Mesendoderm (in vitro differentiated cells): ENCODE measurements around the gene POLD4.

Source experiments
- DNase-seq: peaks from one replicate; pipeline ENCODE4 v3.0.0; 2013
- H2AK5ac ChIP-seq: 2 replicates; pipeline ENCODE4 v1.6.1; 2013; ENCODE audit warnings: low read length, inconsistent platforms
- H2BK120ac ChIP-seq: 2 replicates; pipeline ENCODE4 v1.6.1; 2013; ENCODE audit warnings: low read depth, mild to moderate bottlenecking, low read length, moderate library complexity, mixed read lengths
- H2BK15ac ChIP-seq: replicated peaks from 2 replicates; pipeline ENCODE4 v1.6.1; 2013; ENCODE audit warnings: low read depth, mild to moderate bottlenecking, moderate library complexity
- H2BK5ac ChIP-seq: 2 replicates; pipeline ENCODE4 v1.6.1; 2013; ENCODE audit warnings: low read length, inconsistent platforms
- H3K18ac ChIP-seq: 2 replicates; pipeline ENCODE4 v1.6.1; 2013; ENCODE audit warnings: mild to moderate bottlenecking, low read length, mixed read lengths
- H3K23ac ChIP-seq: one replicate; pipeline ENCODE4 v1.6.1; 2013; ENCODE audit warnings: low read length
- H3K27ac ChIP-seq: 2 replicates; pipeline ENCODE4 v1.5.1; 2013; ENCODE audit warnings: low read depth, mild to moderate bottlenecking, inconsistent platforms, low read length, moderate library complexity
- H3K27me3 ChIP-seq: 2 replicates; pipeline ENCODE4 v1.6.1; 2013; ENCODE audit warnings: low read length, control low read depth, mild to moderate bottlenecking, inconsistent platforms; ENCODE audit not compliant: insufficient read depth, poor library complexity
- H3K36me3 ChIP-seq: 2 replicates; pipeline ENCODE4 v1.6.1; 2013; ENCODE audit warnings: low read length, inconsistent platforms; ENCODE audit not compliant: control insufficient read depth, insufficient read depth
- H3K4ac ChIP-seq: one replicate; pipeline ENCODE4 v1.6.1; 2013; ENCODE audit warnings: low read depth, mild to moderate bottlenecking, low read length, moderate library complexity
- H3K4me1 ChIP-seq: 2 replicates; pipeline ENCODE4 v1.6.1; 2013; ENCODE audit warnings: low read depth, low read length, inconsistent platforms; ENCODE audit not compliant: control insufficient read depth
- H3K4me2 ChIP-seq: 2 replicates; pipeline ENCODE4 v1.6.1; 2013; ENCODE audit warnings: low read length
- H3K4me3 ChIP-seq: 2 replicates; pipeline ENCODE4 v1.5.1; 2013; ENCODE audit warnings: mild to moderate bottlenecking, low read length
- H3K56ac ChIP-seq: one replicate; pipeline ENCODE4 v1.6.1; 2013; ENCODE audit warnings: low read length
- H3K79me1 ChIP-seq: 2 replicates; pipeline ENCODE4 v1.6.1; 2013; ENCODE audit warnings: low read length, inconsistent platforms
- H3K79me2 ChIP-seq: 2 replicates; pipeline ENCODE4 v1.6.1; 2013; ENCODE audit warnings: mild to moderate bottlenecking, low read length; ENCODE audit not compliant: control insufficient read depth, insufficient read depth
- H3K9ac ChIP-seq: 2 replicates; pipeline ENCODE4 v1.6.1; 2013; ENCODE audit warnings: low read length, inconsistent platforms
- H4K5ac ChIP-seq: one replicate; pipeline ENCODE4 v1.6.1; 2013; ENCODE audit warnings: low read length
- H4K8ac ChIP-seq: one replicate; pipeline ENCODE4 v1.6.1; 2013; ENCODE audit warnings: low read depth, mild to moderate bottlenecking, control low read depth, low read length, moderate library complexity
- WGBS: extraction: QIAGEN DNeasy Blood & Tissue Kit; methylation state at CpG from one replicate; pipeline ENCODE4 v1.1.7; 2013; ENCODE audit warnings: low lambda C conversion rate, missing lambda C conversion rate; ENCODE audit not compliant: insufficient coverage; ENCODE audit errors: extremely low coverage; 5-methylcytosine and 5-hydroxymethylcytosine counted together

POLD4 gene

GRCh38 chr11:67307545-67308001 lies 45.8 kb downstream of the POLD4 start:
- no peaks in the 10 kb centered on the region for H3K27me3 ChIP-seq
- no peaks in the 10 kb centered on the region for H3K79me2 ChIP-seq
- DNase-seq, result no peak
- H3K36me3 ChIP-seq, result no peaks in the 10 kb centered on the region
- H3K4me3 ChIP-seq, result no peak overlapping the region
- H3K4me2 ChIP-seq, result no peak overlapping the region
- H2AK5ac ChIP-seq, result no peak overlapping the region
- no peak overlapping the region for H2BK15ac ChIP-seq
- H3K18ac ChIP-seq, result no peak overlapping the region
- H4K5ac ChIP-seq, result no peak overlapping the region
- H3K27ac ChIP-seq, result no peak overlapping the region
- H3K23ac ChIP-seq, result no peak overlapping the region
- no peak overlapping the region for H2BK5ac ChIP-seq
- H4K8ac ChIP-seq, result no peak overlapping the region
- no peaks in the 10 kb centered on the region for H3K79me1 ChIP-seq
- WGBS, result no CpG with 5 or more reads among the region's 12 CpGs
- H3K9ac ChIP-seq, result no peak overlapping the region
- H3K4me1 ChIP-seq, result peaks cover 6% of the 10 kb centered on the region
- H2BK120ac ChIP-seq, result no peak overlapping the region
- no peak overlapping the region for H3K4ac ChIP-seq
- H3K56ac ChIP-seq, result no peak overlapping the region

- Histone ChIP-seq H2BK15ac (no peak overlapping the region), H3K79me1 (no peaks in the 10 kb centered on the region), H3K27me3 (no peaks in the 10 kb centered on the region), H3K18ac (no peak overlapping the region), H2AK5ac (no peak overlapping the region), H3K56ac (no peak overlapping the region), H3K9ac (no peak overlapping the region), H2BK5ac (no peak overlapping the region), H3K79me2 (no peaks in the 10 kb centered on the region), H4K8ac (no peak overlapping the region), H3K4me1 (peaks cover 7% of the 10 kb centered on the region), H3K4me2 (no peak overlapping the region), H3K36me3 (no peaks in the 10 kb centered on the region), H3K4me3 (no peak overlapping the region), H4K5ac (no peak overlapping the region), H3K4ac (no peak overlapping the region), H2BK120ac (no peak overlapping the region), H3K27ac (no peak overlapping the region), H3K23ac (no peak overlapping the region)
- no peak for DNase-seq
- no CpG with 5 or more reads among the region's 19 CpGs for WGBS
These were observed 46.4 kb downstream of the POLD4 start for GRCh38 chr11:67306769-67307544.

GRCh38 chr11:67304511-67305113 lies 48.7 kb downstream of the POLD4 start:
- no peak overlapping the region for H3K4ac ChIP-seq
- H3K4me3 ChIP-seq, result no peak overlapping the region
- no peak for DNase-seq
- no peaks in the 10 kb centered on the region for H3K79me2 ChIP-seq
- H3K18ac ChIP-seq, result no peak overlapping the region
- peak overlapping the region; percentile 83 for H3K9ac ChIP-seq
- H3K23ac ChIP-seq, result no peak overlapping the region
- H3K56ac ChIP-seq, result peak overlapping the region; percentile 92
- no peaks in the 10 kb centered on the region for H3K27me3 ChIP-seq
- H3K4me1 ChIP-seq, result peaks cover 7% of the 10 kb centered on the region
- WGBS, result no CpG with 5 or more reads among the region's 14 CpGs
- peaks cover 6% of the 10 kb centered on the region for H3K36me3 ChIP-seq
- peak overlapping the region; percentile 74 for H2AK5ac ChIP-seq
- no peak overlapping the region for H2BK120ac ChIP-seq
- no peak overlapping the region for H3K27ac ChIP-seq
- H4K8ac ChIP-seq, result no peak overlapping the region
- no peaks in the 10 kb centered on the region for H3K79me1 ChIP-seq
- H2BK15ac ChIP-seq, result no peak overlapping the region
- peak overlapping the region; percentile 94 for H3K4me2 ChIP-seq
- H4K5ac ChIP-seq, result no peak overlapping the region
- no peak overlapping the region for H2BK5ac ChIP-seq

GRCh38 chr11:67303835-67304411 lies 49.4 kb downstream of the POLD4 start:
- peak overlapping the region; percentile 92 for H3K56ac ChIP-seq
- H3K4me3 ChIP-seq, result peak overlapping the region; percentile 73
- H3K4me1 ChIP-seq, result peaks cover 7% of the 10 kb centered on the region
- WGBS, result no CpG with 5 or more reads among the region's 43 CpGs
- no peak overlapping the region for H4K5ac ChIP-seq
- H4K8ac ChIP-seq, result no peak overlapping the region
- peak overlapping the region; percentile 90 for H3K4ac ChIP-seq
- H3K79me1 ChIP-seq, result no peaks in the 10 kb centered on the region
- peak; percentile 70 for DNase-seq
- peak overlapping the region; percentile 97 for H3K23ac ChIP-seq
- H3K36me3 ChIP-seq, result peaks cover 10% of the 10 kb centered on the region
- peak overlapping the region; percentile 74 for H2AK5ac ChIP-seq
- H3K27ac ChIP-seq, result peak overlapping the region; percentile 64
- no peaks in the 10 kb centered on the region for H3K27me3 ChIP-seq
- peak overlapping the region; percentile 69 for H3K18ac ChIP-seq
- no peak overlapping the region for H2BK15ac ChIP-seq
- H2BK120ac ChIP-seq, result peak overlapping the region; percentile 33
- H3K79me2 ChIP-seq, result no peaks in the 10 kb centered on the region
- H2BK5ac ChIP-seq, result no peak overlapping the region
- H3K4me2 ChIP-seq, result peak overlapping the region; percentile 94
- H3K9ac ChIP-seq, result peak overlapping the region; percentile 83

GRCh38 chr11:67303132-67303834 lies 50.1 kb downstream of the POLD4 start, which contains the start of gene SSH3:
TSS of gene SSH3 (plus strand) at chr11:67303530. CDS start at chr11:67303626, 96 bp downstream.
- Histone ChIP-seq H3K79me1 (no peaks in the 10 kb centered on the region), H3K4me1 (peaks cover 7% of the 10 kb centered on the region), H3K56ac (peak within 1 kb of the TSS; percentile 93), H3K27ac (peak within 1 kb of the TSS; percentile 84), H2BK15ac (no peak within 1 kb of the TSS), H3K18ac (peak within 1 kb of the TSS; percentile 69), H3K27me3 (no peaks in the 10 kb centered on the region), H2BK5ac (peak within 1 kb of the TSS; percentile 55), H3K36me3 (peaks cover 10% of the 10 kb centered on the region), H4K5ac (no peak within 1 kb of the TSS), H3K4me2 (peak within 1 kb of the TSS; percentile 94), H2AK5ac (peak within 1 kb of the TSS; percentile 74), H3K9ac (peak within 1 kb of the TSS; percentile 83), H3K23ac (peak within 1 kb of the TSS; percentile 97), H3K4ac (peak within 1 kb of the TSS; percentile 90), H3K4me3 (peak within 1 kb of the TSS; percentile 73), H3K79me2 (no peaks in the 10 kb centered on the region), H4K8ac (no peak within 1 kb of the TSS), H2BK120ac (peak within 1 kb of the TSS; percentile 33)
- no CpG with 5 or more reads among the region's 65 CpGs for WGBS
- peak; percentile 87 for DNase-seq
